Left renal cortex interstitium (tissue), 4 donors: ENCODE data around the gene ISCA2. TPM values are rescaled to one million over a fixed set of nuclear protein-coding genes. Genes with fewer than 3 reads are reported as not detected.

Experiments used
- DNase-seq, 4 donors: peaks; one replicate each; pipeline ENCODE4 v3.0.0-alpha.2; 2013; ENCODE audit warnings: low read depth in 4 of 4, low spot score in 2 of 4, missing footprints in 1 of 4
- polyA plus RNA-seq, 4 donors: library from polyadenylated mRNA; unstranded; fragments of 120-200 nt; gene quantifications; one replicate each; pipeline ENCODE4 v1.2.1, GENCODE V29; 2013; ENCODE audit not compliant: insufficient read length in 4 of 4

The ISCA2 gene
- polyA plus RNA-seq, 4 donors: 36.1 to 43.5 (median 42.7) TPM

- DNase-seq: no peak
These were observed 13.5 kb downstream of the ISCA2 start for GRCh38 chr14:74507085-74507484.

GRCh38 chr14:74507840-74508239, 14.3 kb downstream of the ISCA2 start:
- no peak for DNase-seq

GRCh38 chr14:74508292-74508731, 14.7 kb downstream of the ISCA2 start:
- no peak for DNase-seq

GRCh38 chr14:74508844-74509428, 15.4 kb downstream of the ISCA2 start:
- no peak for DNase-seq

GRCh38 chr14:74509587-74510222, 16.1 kb downstream of the ISCA2 start:
- no peak for DNase-seq

GRCh38 chr14:74510223-74510931, 16.8 kb downstream of the ISCA2 start:
- DNase-seq: no peak

GRCh38 chr14:74510959-74511409, 17.4 kb downstream of the ISCA2 start:
- no peak for DNase-seq

GRCh38 chr14:74511966-74512830, 18.6 kb downstream of the ISCA2 start:
- DNase-seq: no peak

GRCh38 chr14:74514471-74514941, 20.9 kb downstream of the ISCA2 start:
- no peak for DNase-seq

GRCh38 chr14:74515891-74516412, 22.4 kb downstream of the ISCA2 start:
- no peak for DNase-seq

- no peak for DNase-seq
These were observed 23.0 kb downstream of the ISCA2 start for GRCh38 chr14:74516451-74517160.

- DNase-seq: no peak
These were observed 24.2 kb downstream of the ISCA2 start for GRCh38 chr14:74517731-74518130.

GRCh38 chr14:74518221-74518620, 24.7 kb downstream of the ISCA2 start:
- no peak for DNase-seq

- DNase-seq: no peak
These were observed 25.9 kb downstream of the ISCA2 start for GRCh38 chr14:74519316-74520074.

- DNase-seq: no peak
These were observed 28.2 kb downstream of the ISCA2 start for GRCh38 chr14:74521756-74522155.

- no peak for DNase-seq
These were observed 29.2 kb downstream of the ISCA2 start for GRCh38 chr14:74522740-74523139.

- no peak for DNase-seq
These were observed 30.7 kb downstream of the ISCA2 start for GRCh38 chr14:74524076-74524811.

- DNase-seq: no peak
These were observed 31.2 kb downstream of the ISCA2 start for GRCh38 chr14:74524812-74525135.
